Measurements from ENCODE around the gene SYNDIG1. TPM values are rescaled to one million over a fixed set of nuclear protein-coding genes. Genes with fewer than 3 reads are reported as not detected.

Gene SYNDIG1
- total RNA-seq, 6 experiments from 2014 or later, result not detected

DNA sequence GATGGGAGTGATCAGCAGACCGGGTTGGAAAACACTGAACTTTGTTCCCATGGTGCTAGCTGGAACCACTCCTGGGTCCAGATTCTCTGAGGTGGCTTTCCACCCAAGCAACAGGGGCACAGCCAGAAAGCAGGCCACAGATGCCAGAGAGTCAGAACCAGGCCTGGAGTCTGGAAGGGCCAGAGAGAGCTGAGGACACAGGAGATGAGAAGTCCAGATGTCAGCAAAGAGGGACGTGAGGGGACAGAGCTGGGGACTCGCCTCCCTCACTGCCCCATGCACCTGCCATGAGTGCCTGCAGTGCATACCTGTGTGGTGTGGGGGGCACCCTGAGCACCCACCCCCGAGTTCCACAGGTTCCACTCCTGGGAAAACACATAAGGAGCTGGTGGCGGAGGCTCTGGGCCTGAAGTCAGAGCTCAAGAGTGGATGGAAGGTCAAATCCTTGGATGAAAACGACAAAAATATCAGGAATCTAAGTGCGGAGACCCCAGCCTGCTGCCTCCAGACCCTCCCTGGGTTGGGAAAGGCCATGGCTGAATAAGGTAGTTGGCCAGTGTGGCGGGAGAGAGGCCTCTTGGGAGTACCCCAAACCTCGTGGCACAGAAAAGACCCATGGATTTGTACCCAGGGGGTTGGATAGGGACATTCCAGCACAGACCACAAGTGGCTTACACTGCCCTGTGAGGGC lies 224.2 kb downstream of the SYNDIG1 start:
- H3K36me3 ChIP-seq, result no peaks in the 10 kb centered on the region
- no peak overlapping the region for H3K4me3 ChIP-seq
- intact Hi-C loops (cut with DNase I), result no loop called here
- H3K27me3 ChIP-seq, result no peaks in the 10 kb centered on the region
- H3K4me1 ChIP-seq, result no peaks in the 10 kb centered on the region
- H3K27ac ChIP-seq, result no peak overlapping the region
- DNase-seq, result peak in 1 of 3 donors; percentile 24
- WGBS (ENCODE audit: insufficient coverage, low coverage, low lambda C conversion rate, missing lambda C conversion rate), result 70% methylated on average over 7 of the region's 9 CpGs
- ATAC-seq, result peak in 1 of 4 donors; percentile 9
- no peak for TF ChIP-seq POLR2A (IDR thresholded peaks at IDR 0.05)
- TF ChIP-seq, protein P1, sequence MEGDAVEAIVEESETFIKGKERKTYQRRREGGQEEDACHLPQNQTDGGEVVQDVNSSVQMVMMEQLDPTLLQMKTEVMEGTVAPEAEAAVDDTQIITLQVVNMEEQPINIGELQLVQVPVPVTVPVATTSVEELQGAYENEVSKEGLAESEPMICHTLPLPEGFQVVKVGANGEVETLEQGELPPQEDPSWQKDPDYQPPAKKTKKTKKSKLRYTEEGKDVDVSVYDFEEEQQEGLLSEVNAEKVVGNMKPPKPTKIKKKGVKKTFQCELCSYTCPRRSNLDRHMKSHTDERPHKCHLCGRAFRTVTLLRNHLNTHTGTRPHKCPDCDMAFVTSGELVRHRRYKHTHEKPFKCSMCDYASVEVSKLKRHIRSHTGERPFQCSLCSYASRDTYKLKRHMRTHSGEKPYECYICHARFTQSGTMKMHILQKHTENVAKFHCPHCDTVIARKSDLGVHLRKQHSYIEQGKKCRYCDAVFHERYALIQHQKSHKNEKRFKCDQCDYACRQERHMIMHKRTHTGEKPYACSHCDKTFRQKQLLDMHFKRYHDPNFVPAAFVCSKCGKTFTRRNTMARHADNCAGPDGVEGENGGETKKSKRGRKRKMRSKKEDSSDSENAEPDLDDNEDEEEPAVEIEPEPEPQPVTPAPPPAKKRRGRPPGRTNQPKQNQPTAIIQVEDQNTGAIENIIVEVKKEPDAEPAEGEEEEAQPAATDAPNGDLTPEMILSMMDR (IDR thresholded peaks at IDR 0.05), result no peak
- no peaks in the 10 kb centered on the region for H3K9me3 ChIP-seq

GRCh38 chr20:24694157-24694726 lies 224.8 kb downstream of the SYNDIG1 start:
- ATAC-seq (no peak), DNase-seq (peak in 1 of 3 donors; percentile 34)
- Histone ChIP-seq H3K27me3 (no peaks in the 10 kb centered on the region), H3K9me3 (no peaks in the 10 kb centered on the region), H3K4me3 (no peak overlapping the region), H3K4me1 (no peaks in the 10 kb centered on the region), H3K27ac (no peak overlapping the region), H3K36me3 (no peaks in the 10 kb centered on the region)
- intact Hi-C loops (cut with DNase I), result no loop called here
- TF ChIP-seq POLR2A (IDR thresholded peaks at IDR 0.05), result no peak
- TF ChIP-seq, protein P1 (IDR thresholded peaks at IDR 0.05), result no peak
- WGBS (ENCODE audit: insufficient coverage, low coverage, low lambda C conversion rate, missing lambda C conversion rate), result 65% methylated on average over 4 of the region's 12 CpGs

GRCh38 chr20:24694727-24695528 lies 225.5 kb downstream of the SYNDIG1 start:
- Histone ChIP-seq H3K36me3 (no peaks in the 10 kb centered on the region), H3K27ac (no peak overlapping the region), H3K9me3 (no peaks in the 10 kb centered on the region), H3K4me1 (no peaks in the 10 kb centered on the region), H3K27me3 (no peaks in the 10 kb centered on the region), H3K4me3 (no peak overlapping the region)
- ATAC-seq (peak; percentile 58 to 79 (median 66)), DNase-seq (peak in 1 of 3 donors; percentile 45)
- no peak for TF ChIP-seq POLR2A (IDR thresholded peaks at IDR 0.05)
- TF ChIP-seq, protein P1 (IDR thresholded peaks at IDR 0.05), result no peak
- 39% methylated on average over 11 of the region's 14 CpGs for WGBS (ENCODE audit: insufficient coverage, low coverage, low lambda C conversion rate, missing lambda C conversion rate)
- intact Hi-C loops (cut with DNase I), result no loop called here

DNA sequence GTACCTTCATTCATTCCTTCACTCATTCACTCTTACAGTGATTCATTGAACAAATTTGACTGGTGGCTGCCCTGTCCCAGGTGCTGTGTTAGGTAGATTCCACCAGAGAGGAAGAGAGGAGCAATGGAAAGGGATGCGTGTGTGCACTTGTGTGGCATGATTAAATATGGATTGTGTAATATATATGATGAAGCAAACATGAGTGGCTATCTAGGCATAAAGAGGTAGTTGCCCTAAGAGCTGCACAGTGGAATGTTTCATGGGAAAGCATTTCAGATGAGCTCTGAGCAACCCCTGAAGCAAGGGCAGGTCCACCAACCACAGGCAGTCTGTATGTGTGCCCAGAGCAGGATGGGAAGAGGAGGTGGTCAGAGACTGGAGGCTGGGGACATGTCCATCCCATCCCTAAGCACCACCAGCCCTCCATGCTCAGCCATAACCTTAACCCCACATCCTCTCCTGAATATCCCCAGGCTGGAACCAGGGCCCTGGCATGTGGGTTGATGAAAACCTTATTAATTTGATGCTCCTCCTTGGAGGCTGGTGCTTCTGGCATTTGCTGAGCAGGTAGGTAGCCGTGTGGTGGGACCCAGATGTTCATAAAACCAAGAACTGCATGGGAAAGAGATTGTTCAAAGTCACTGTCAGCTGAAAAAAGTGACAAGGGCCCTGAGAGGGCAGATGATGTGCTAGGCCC lies 226.2 kb downstream of the SYNDIG1 start:
- H3K4me1 ChIP-seq, result no peaks in the 10 kb centered on the region
- no peaks in the 10 kb centered on the region for H3K27me3 ChIP-seq
- peak in 1 of 3 donors; percentile 14 for DNase-seq
- intact Hi-C loops (cut with DNase I), result no loop called here
- ATAC-seq, result no peak
- 58% methylated on average over 2 of the region's 2 CpGs for WGBS (ENCODE audit: insufficient coverage, low coverage, low lambda C conversion rate, missing lambda C conversion rate)
- no peaks in the 10 kb centered on the region for H3K9me3 ChIP-seq
- H3K27ac ChIP-seq, result no peak overlapping the region
- TF ChIP-seq POLR2A (IDR thresholded peaks at IDR 0.05), result no peak
- TF ChIP-seq, protein P1 (IDR thresholded peaks at IDR 0.05), result no peak
- no peak overlapping the region for H3K4me3 ChIP-seq
- no peaks in the 10 kb centered on the region for H3K36me3 ChIP-seq
